ENCODE measurements around the gene SUN5.

The SUN5 gene

GRCh38 chr20:33026779-33027759 is 22.8 kb upstream of the SUN5 start:
- no peak for DNase-seq

GRCh38 chr20:33026072-33026778 is 22.0 kb upstream of the SUN5 start:
- no peak for DNase-seq

GRCh38 chr20:33025318-33025876 is 21.2 kb upstream of the SUN5 start:
- DNase-seq: no peak

GRCh38 chr20:33024609-33025317 is 20.5 kb upstream of the SUN5 start:
- no peak for DNase-seq

GRCh38 chr20:33024243-33024560 is 20.0 kb upstream of the SUN5 start:
- DNase-seq: no peak

- DNase-seq: no peak
These were observed 19.4 kb upstream of the SUN5 start for GRCh38 chr20:33023439-33024242.

GRCh38 chr20:33022694-33023438 is 18.6 kb upstream of the SUN5 start:
- no peak for DNase-seq

GRCh38 chr20:33022289-33022688 is 18.1 kb upstream of the SUN5 start:
- peak; percentile 72 for DNase-seq

GRCh38 chr20:33021879-33022278 is 17.6 kb upstream of the SUN5 start:
- no peak for DNase-seq

GRCh38 chr20:33020278-33021161 is 16.3 kb upstream of the SUN5 start:
- no peak for DNase-seq

GRCh38 chr20:33019465-33020277 is 15.4 kb upstream of the SUN5 start:
- DNase-seq: no peak

- DNase-seq: no peak
These were observed 14.1 kb upstream of the SUN5 start for GRCh38 chr20:33018169-33018931.

- no peak for DNase-seq
These were observed 13.3 kb upstream of the SUN5 start for GRCh38 chr20:33017542-33017941.

- DNase-seq: no peak
These were observed 12.4 kb upstream of the SUN5 start for GRCh38 chr20:33016581-33017109.

- DNase-seq: no peak
These were observed 11.7 kb upstream of the SUN5 start for GRCh38 chr20:33015700-33016580.

- no peak for DNase-seq
These were observed 10.9 kb upstream of the SUN5 start for GRCh38 chr20:33015114-33015484.

- no peak for DNase-seq
These were observed 10.3 kb upstream of the SUN5 start for GRCh38 chr20:33014336-33015113.

Measured in inflammatory macrophage treated with lipopolysaccharide for 4 hours (primary cell).